HG03175 (cell line): ENCODE data around the gene ABI3.
A peak's percentile ranks its signal among the peaks of the same experiment; 100 is the strongest.

Experiments used
- ATAC-seq: cut with Tn5 transposase; IDR thresholded peaks from one replicate; pipeline ENCODE4 v1.9.1; 2021; ENCODE audit warnings: mild to moderate bottlenecking, moderate library complexity; ENCODE audit not compliant: unreplicated experiment

The ABI3 gene

GRCh38 chr17:49224198-49224996 is 13.9 kb downstream of the ABI3 start:
- no peak for ATAC-seq

- ATAC-seq = no peak
These were observed 14.5 kb downstream of the ABI3 start for GRCh38 chr17:49224997-49225337.

- no peak for ATAC-seq
These were observed 15.2 kb downstream of the ABI3 start for GRCh38 chr17:49225554-49226236.

GRCh38 chr17:49226771-49227435 is 16.4 kb downstream of the ABI3 start:
- ATAC-seq = no peak

GRCh38 chr17:49227436-49228261 is 17.1 kb downstream of the ABI3 start:
- no peak for ATAC-seq

GRCh38 chr17:49229076-49229804 is 18.7 kb downstream of the ABI3 start:
- ATAC-seq = no peak

GRCh38 chr17:49229805-49230600 is 19.5 kb downstream of the ABI3 start:
- no peak for ATAC-seq

GRCh38 chr17:49230636-49231562 is 20.4 kb downstream of the ABI3 start, which contains the start of gene PHOSPHO1:
Gene PHOSPHO1 (minus strand): TSS chr17:49230787. CDS start chr17:49226691, 4,096 bp downstream.
- ATAC-seq = peak; percentile 85

GRCh38 chr17:49231563-49231894 is 21.0 kb downstream of the ABI3 start:
- no peak for ATAC-seq

- ATAC-seq = no peak
These were observed 24.1 kb downstream of the ABI3 start for GRCh38 chr17:49234509-49235080.

- ATAC-seq = no peak
These were observed 25.4 kb downstream of the ABI3 start for GRCh38 chr17:49235896-49236295.

GRCh38 chr17:49239963-49240362 is 29.5 kb downstream of the ABI3 start:
- no peak for ATAC-seq

GRCh38 chr17:49240619-49241018 is 30.1 kb downstream of the ABI3 start:
- ATAC-seq = no peak

- no peak for ATAC-seq
These were observed 30.5 kb downstream of the ABI3 start for GRCh38 chr17:49241040-49241439.

GRCh38 chr17:49241692-49242397 is 31.3 kb downstream of the ABI3 start:
- ATAC-seq = no peak

- no peak for ATAC-seq
These were observed 32.3 kb downstream of the ABI3 start for GRCh38 chr17:49242813-49243212.

- ATAC-seq = no peak
These were observed 34.3 kb downstream of the ABI3 start for GRCh38 chr17:49244839-49245238.

GRCh38 chr17:49247944-49248343 is 37.4 kb downstream of the ABI3 start:
- ATAC-seq = no peak
